Globus pallidus (tissue), 1 donor: ENCODE measurements around the gene HSD17B8.
A peak's percentile ranks its signal among the peaks of the same experiment; 100 is the strongest.
"Not testable (repeated sequence)": the region's sequence is repeated elsewhere in the genome, so short reads cannot be mapped to it uniquely, and the experiment has no call there.

Source experiments
- DNase-seq: peaks from one replicate; pipeline ENCODE4 v3.0.0-alpha.2; 2015; ENCODE audit warnings: low spot score

HSD17B8 gene

GRCh38 chr6:33206027-33206863 is 1.8 kb downstream of the HSD17B8 start:
- DNase-seq = no peak

- DNase-seq = no peak
Observed at GRCh38 chr6:33206864-33207551, 2.6 kb downstream of the HSD17B8 start.

- DNase-seq = no peak
Observed at GRCh38 chr6:33207552-33208090, 3.2 kb downstream of the HSD17B8 start.

GRCh38 chr6:33208091-33208967 is 3.9 kb downstream of the HSD17B8 start, which contains the start of gene RING1:
RING1 (plus strand) TSS chr6:33208500; CDS start chr6:33208823, 323 bp downstream.
- peak; percentile 86 for DNase-seq

- DNase-seq = no peak
Observed at GRCh38 chr6:33209856-33210255, 5.4 kb downstream of the HSD17B8 start.

GRCh38 chr6:33211136-33211535 is 6.7 kb downstream of the HSD17B8 start:
- no peak for DNase-seq

- no peak for DNase-seq
Observed at GRCh38 chr6:33211666-33212422, 7.4 kb downstream of the HSD17B8 start.

GRCh38 chr6:33212857-33213165 is 8.4 kb downstream of the HSD17B8 start:
- no peak for DNase-seq

- DNase-seq = no peak
Observed at GRCh38 chr6:33213166-33213988, 8.9 kb downstream of the HSD17B8 start.

- no peak for DNase-seq
Observed at GRCh38 chr6:33213989-33214335, 9.5 kb downstream of the HSD17B8 start.

- DNase-seq = no peak
Observed at GRCh38 chr6:33215271-33216116, 11.0 kb downstream of the HSD17B8 start.

GRCh38 chr6:33216117-33216649 is 11.7 kb downstream of the HSD17B8 start:
- no peak for DNase-seq

- DNase-seq = no peak
Observed at GRCh38 chr6:33217246-33217645, 12.8 kb downstream of the HSD17B8 start.

GRCh38 chr6:33217681-33218080 is 13.2 kb downstream of the HSD17B8 start:
- DNase-seq = no peak

- DNase-seq = not testable (repeated sequence)
Observed at GRCh38 chr6:33226503-33227120, 22.2 kb downstream of the HSD17B8 start.

- DNase-seq = no peak
Observed at GRCh38 chr6:33235221-33235634, 30.8 kb downstream of the HSD17B8 start.

- no peak for DNase-seq
Observed at GRCh38 chr6:33236328-33236727, 31.9 kb downstream of the HSD17B8 start.

GRCh38 chr6:33236852-33237251 is 32.4 kb downstream of the HSD17B8 start:
- no peak for DNase-seq

- no peak for DNase-seq
Observed at GRCh38 chr6:33237741-33238140, 33.3 kb downstream of the HSD17B8 start.
